Osteocyte (in vitro differentiated cells): Measurements from ENCODE around the gene NUF2. TPM values are rescaled to one million over a fixed set of nuclear protein-coding genes. Genes with fewer than 3 reads are reported as not detected.
"Not testable (repeated sequence)": the region's sequence is repeated elsewhere in the genome, so short reads cannot be mapped to it uniquely, and the experiment has no call there.

Experiments
- DNase-seq: peaks from one replicate; pipeline ENCODE4 v3.0.0; 2021; ENCODE audit warnings: mixed read lengths; ENCODE audit not compliant: unreplicated experiment; ENCODE audit errors: extremely low spot score
- H3K27ac Mint-ChIP-seq: one replicate; pipeline ENCODE4 v1.8.0; 2021; ENCODE audit warnings: mild to moderate bottlenecking, mixed read lengths; ENCODE audit not compliant: unreplicated experiment
- H3K27me3 Mint-ChIP-seq: one replicate; pipeline ENCODE4 v1.8.0; 2021; ENCODE audit warnings: mixed read lengths; ENCODE audit not compliant: unreplicated experiment
- H3K36me3 Mint-ChIP-seq: one replicate; pipeline ENCODE4 v1.8.0; 2021; ENCODE audit warnings: mixed read lengths; ENCODE audit not compliant: unreplicated experiment
- H3K4me1 Mint-ChIP-seq: one replicate; pipeline ENCODE4 v1.8.0; 2021; ENCODE audit warnings: mixed read lengths; ENCODE audit not compliant: unreplicated experiment
- H3K4me3 Mint-ChIP-seq: one replicate; pipeline ENCODE4 v1.8.0; 2021; ENCODE audit warnings: mild to moderate bottlenecking, moderate library complexity, mixed read lengths; ENCODE audit not compliant: unreplicated experiment
- H3K9me3 Mint-ChIP-seq: one replicate; pipeline ENCODE4 v1.8.0; 2021; ENCODE audit warnings: mixed read lengths; ENCODE audit not compliant: unreplicated experiment
- total RNA-seq: library from RNA; stranded (reverse); gene quantifications from 2 replicates; pipeline ENCODE4 v1.2.1, GENCODE V29; 2021
- TF ChIP-seq, protein P1 (sequence below): fragments of 200-600 bp; sonication (generic); IDR thresholded peaks from 2 replicates; pipeline ENCODE4 v1.5.0; 2021; ENCODE audit warnings: antibody characterized with exemption, mild to moderate bottlenecking, moderate library complexity

NUF2 gene
- total RNA-seq, 1 donor from 2014 or later, result 5.2 TPM

DNA sequence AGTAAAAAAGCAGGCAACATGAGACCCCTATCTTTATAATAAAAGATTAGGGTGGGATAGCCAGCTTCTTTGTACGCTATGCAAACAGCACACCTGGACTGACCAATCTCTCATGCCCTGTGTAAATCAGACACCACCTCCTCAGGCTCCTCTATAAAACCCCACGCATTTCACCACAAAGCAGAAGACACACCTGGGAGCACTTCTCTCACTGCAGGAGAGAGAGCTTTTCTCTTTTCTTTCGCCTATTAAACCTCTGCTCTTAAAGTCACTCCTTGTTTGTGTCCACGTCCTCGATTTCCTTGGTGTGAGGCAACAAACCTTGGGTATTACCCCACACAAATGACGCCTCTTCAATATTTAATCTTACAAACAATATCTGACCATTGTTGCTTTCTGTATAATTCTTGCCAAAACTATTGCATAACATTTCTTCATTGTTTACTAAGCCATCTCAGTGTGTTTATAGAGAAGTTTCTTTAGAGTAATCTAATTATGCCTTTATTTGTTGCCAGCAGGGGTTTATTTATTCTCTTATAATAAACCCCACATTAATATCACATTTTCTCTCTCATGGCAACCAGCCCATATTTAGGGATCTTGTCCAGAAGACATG lies 31.6 kb upstream of the NUF2 start:
- TF ChIP-seq, protein P1, sequence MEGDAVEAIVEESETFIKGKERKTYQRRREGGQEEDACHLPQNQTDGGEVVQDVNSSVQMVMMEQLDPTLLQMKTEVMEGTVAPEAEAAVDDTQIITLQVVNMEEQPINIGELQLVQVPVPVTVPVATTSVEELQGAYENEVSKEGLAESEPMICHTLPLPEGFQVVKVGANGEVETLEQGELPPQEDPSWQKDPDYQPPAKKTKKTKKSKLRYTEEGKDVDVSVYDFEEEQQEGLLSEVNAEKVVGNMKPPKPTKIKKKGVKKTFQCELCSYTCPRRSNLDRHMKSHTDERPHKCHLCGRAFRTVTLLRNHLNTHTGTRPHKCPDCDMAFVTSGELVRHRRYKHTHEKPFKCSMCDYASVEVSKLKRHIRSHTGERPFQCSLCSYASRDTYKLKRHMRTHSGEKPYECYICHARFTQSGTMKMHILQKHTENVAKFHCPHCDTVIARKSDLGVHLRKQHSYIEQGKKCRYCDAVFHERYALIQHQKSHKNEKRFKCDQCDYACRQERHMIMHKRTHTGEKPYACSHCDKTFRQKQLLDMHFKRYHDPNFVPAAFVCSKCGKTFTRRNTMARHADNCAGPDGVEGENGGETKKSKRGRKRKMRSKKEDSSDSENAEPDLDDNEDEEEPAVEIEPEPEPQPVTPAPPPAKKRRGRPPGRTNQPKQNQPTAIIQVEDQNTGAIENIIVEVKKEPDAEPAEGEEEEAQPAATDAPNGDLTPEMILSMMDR, result no peak
- no peaks in the 10 kb centered on the region for H3K4me1 Mint-ChIP-seq
- no peak overlapping the region for H3K4me3 Mint-ChIP-seq
- H3K27me3 Mint-ChIP-seq, result no peaks in the 10 kb centered on the region
- no peak overlapping the region for H3K27ac Mint-ChIP-seq
- no peaks in the 10 kb centered on the region for H3K9me3 Mint-ChIP-seq
- no peaks in the 10 kb centered on the region for H3K36me3 Mint-ChIP-seq
- DNase-seq, result no peak

GRCh38 chr1:163291461-163291860 lies 30.3 kb upstream of the NUF2 start:
- H3K27ac Mint-ChIP-seq, result no peak overlapping the region
- no peaks in the 10 kb centered on the region for H3K4me1 Mint-ChIP-seq
- no peak for DNase-seq
- TF ChIP-seq, protein P1, result no peak
- H3K9me3 Mint-ChIP-seq, result no peaks in the 10 kb centered on the region
- H3K27me3 Mint-ChIP-seq, result no peaks in the 10 kb centered on the region
- H3K4me3 Mint-ChIP-seq, result no peak overlapping the region
- H3K36me3 Mint-ChIP-seq, result no peaks in the 10 kb centered on the region

- H3K9me3 Mint-ChIP-seq, H3K4me1 Mint-ChIP-seq, H3K36me3 Mint-ChIP-seq, DNase-seq, H3K27ac Mint-ChIP-seq, H3K27me3 Mint-ChIP-seq, H3K4me3 Mint-ChIP-seq: not testable (repeated sequence)
Observed at GRCh38 chr1:163292153-163292552, 29.6 kb upstream of the NUF2 start.

- not testable (repeated sequence) for DNase-seq, H3K27me3 Mint-ChIP-seq, H3K27ac Mint-ChIP-seq, H3K4me3 Mint-ChIP-seq, H3K36me3 Mint-ChIP-seq, H3K4me1 Mint-ChIP-seq, H3K9me3 Mint-ChIP-seq
Observed at GRCh38 chr1:163293497-163293896, 28.3 kb upstream of the NUF2 start.

DNA sequence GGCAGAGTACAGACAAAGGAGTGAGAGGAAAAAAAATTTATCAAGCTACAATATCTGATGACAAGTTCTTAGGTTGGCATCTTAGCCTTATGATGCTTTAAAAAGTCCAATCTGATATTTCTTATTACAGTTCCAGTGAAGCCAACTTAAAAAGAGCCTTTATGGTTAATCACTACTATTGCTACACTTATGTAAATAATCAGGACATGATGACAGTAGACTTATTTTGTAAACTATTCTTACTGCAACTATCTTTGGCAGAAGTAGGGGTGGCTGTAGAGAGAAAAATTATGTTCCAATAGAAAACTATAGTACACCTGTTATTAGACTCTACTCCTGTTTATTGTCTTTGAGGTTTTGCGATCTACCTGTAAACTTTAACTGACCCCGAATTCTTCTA lies 25.8 kb upstream of the NUF2 start:
- TF ChIP-seq, protein P1, result no peak
- no peak for DNase-seq
- Mint-ChIP-seq H3K27me3 (no peaks in the 10 kb centered on the region), H3K4me1 (no peaks in the 10 kb centered on the region), H3K4me3 (no peak overlapping the region), H3K9me3 (no peaks in the 10 kb centered on the region), H3K27ac (no peak overlapping the region), H3K36me3 (no peaks in the 10 kb centered on the region)

GRCh38 chr1:163296504-163297263 lies 25.1 kb upstream of the NUF2 start:
- Mint-ChIP-seq H3K27me3 (no peaks in the 10 kb centered on the region), H3K4me1 (no peaks in the 10 kb centered on the region), H3K36me3 (no peaks in the 10 kb centered on the region), H3K9me3 (no peaks in the 10 kb centered on the region), H3K27ac (no peak overlapping the region), H3K4me3 (no peak overlapping the region)
- DNase-seq, result no peak
- TF ChIP-seq, protein P1, result no peak
